Measurements from ENCODE around the gene SLC18A2. TPM values are rescaled to one million over a fixed set of nuclear protein-coding genes. Genes with fewer than 3 reads are reported as not detected.

SLC18A2 gene
- total and polyA plus RNA-seq, 10 of the 15 experiments (the other 5 are each of a cell fraction or from before 2014, with no cell fraction given): 0.06 to 1.1 (median 0.25) TPM; not detected in 5

- Histone ChIP-seq H4K20me1 (ENCODE audit: control insufficient read depth, insufficient read depth) (no peaks in the 10 kb centered on the region), H3K27ac (ENCODE audit: control insufficient read depth, insufficient read depth) (no peak overlapping the region), H3K27me3 (replicated peaks in 1 of 2; ENCODE audit: control insufficient read depth in 2 of 2, insufficient read depth in 2 of 2, low read length in 1 of 2) (no peaks in the 10 kb centered on the region), H3K36me3 (ENCODE audit: control insufficient read depth in 2 of 2, insufficient read depth in 2 of 2, low read length in 1 of 2) (no peaks in the 10 kb centered on the region), H3K4me2 (ENCODE audit: control insufficient read depth, insufficient read depth) (no peak overlapping the region), H3K4me3 (no peak overlapping the region), H3K4me1 (ENCODE audit: control insufficient read depth, insufficient read depth, low read length) (no peaks in the 10 kb centered on the region), H3K9me3 (replicated peaks; ENCODE audit: control insufficient read depth, insufficient read depth, low read length) (no peaks in the 10 kb centered on the region; the same call in 2 of the 3 replicates), H2AFZ (ENCODE audit: control insufficient read depth, low read depth, low read length) (no peak overlapping the region), H3K9ac (ENCODE audit: control insufficient read depth, insufficient read depth, low read length) (no peak overlapping the region), H3K79me2 (ENCODE audit: control insufficient read depth, insufficient read depth, low read length) (no peaks in the 10 kb centered on the region)
- SMC1A ChIA-PET (ENCODE audit: uncharacterized antibody, unreplicated experiment): interaction anchor here (1.1 to 1.9 kb wide), 6 partner anchors 13 to 60 kb away, joined by 3 to 7 read pairs (median 4); no protein-coding TSS in a partner anchor
- FAIRE-seq (no peak), DNase-seq (ENCODE audit: low read depth, low spot score) (no peak), ATAC-seq (no peak)
- intact Hi-C loops (cut with micrococcal nuclease; ENCODE audit: unreplicated experiment): no loop called here
- RAD21 ChIA-PET (ENCODE audit: unreplicated experiment): no interaction called here
- BruUV-seq (replicated peaks): no TSS peak
- CTCF ChIA-PET: interaction anchor here (0.9 to 2.2 kb wide), 4 partner anchors 9 to 197 kb away, joined by 3 to 5 read pairs (median 4); no protein-coding TSS in a partner anchor
- POLR2A ChIA-PET: no interaction called here
- in situ Hi-C loops (cut with MboI): no loop called here
- TF ChIP-seq CBX5 (IDR thresholded peaks at IDR 0.05; ENCODE audit: low read depth): no peak
- no peak for TF ChIP-seq MTA2 (IDR thresholded peaks at IDR 0.05; ENCODE audit: low read depth)
- no peak for TF ChIP-seq ZNF24 (IDR thresholded peaks at IDR 0.05)
- no peak for TF ChIP-seq ZBED1 (IDR thresholded peaks at IDR 0.05; ENCODE audit: borderline replicate concordance)
- no peak for TF ChIP-seq PAX8 (IDR thresholded peaks at IDR 0.05)
- TF ChIP-seq EZH2 (IDR thresholded peaks at IDR 0.05; ENCODE audit: borderline replicate concordance, control insufficient read depth, low read depth, low read length): no peak
- no peak for TF ChIP-seq GATAD2B (conservative IDR thresholded peaks at IDR 0.05; ENCODE audit: low read depth)
- no peak for TF ChIP-seq ZBTB40 (IDR thresholded peaks at IDR 0.05; ENCODE audit: borderline replicate concordance)
- no peak for TF ChIP-seq JUND (IDR thresholded peaks at IDR 0.05; ENCODE audit: low read depth, low read length)
- no peak for TF ChIP-seq BHLHE40 (IDR thresholded peaks at IDR 0.05; ENCODE audit: borderline replicate concordance in 1 of 2, low read depth in 2 of 2, low read length in 1 of 2)
- no peak for TF ChIP-seq USF2 (IDR thresholded peaks at IDR 0.05; ENCODE audit: borderline replicate concordance, low read depth, low read length)
- no peak for TF ChIP-seq SRF (IDR thresholded peaks at IDR 0.05; ENCODE audit: low read depth in 2 of 2, low read length in 2 of 2)
- TF ChIP-seq KDM1A (IDR thresholded peaks at IDR 0.05; ENCODE audit: borderline replicate concordance): no peak
- TF ChIP-seq JUNB (IDR thresholded peaks at IDR 0.05): no peak
- TF ChIP-seq RCOR1 (conservative IDR thresholded peaks at IDR 0.05; ENCODE audit: low read depth, low read length): no peak
- TF ChIP-seq MTA3 (IDR thresholded peaks at IDR 0.05; ENCODE audit: borderline replicate concordance, low read length): no peak
- no peak for TF ChIP-seq SKIL (IDR thresholded peaks at IDR 0.05; ENCODE audit: low read depth, poor library complexity, severe bottlenecking)
- no peak for TF ChIP-seq ZNF622 (IDR thresholded peaks at IDR 0.05)
- no peak for TF ChIP-seq POLR2A (IDR thresholded peaks at IDR 0.05; ENCODE audit: low read depth, low read length)
Observed at GRCh38 chr10:117299435-117299834, 58.5 kb downstream of the SLC18A2 start.

Measured in GM12878 (cell line).